DMS53 treated with DMSO at 0.1 percent for 48 hours (cell line): ENCODE results near the gene CEACAM6.
"Not testable (repeated sequence)": the region's sequence is repeated elsewhere in the genome, so short reads cannot be mapped to it uniquely, and the experiment has no call there.

Source experiments
- DNase-seq: peaks from one replicate; lab custom pipeline; 2025; ENCODE audit not compliant: unreplicated experiment; lab: John Stamatoyannopoulos, UW

Gene CEACAM6

GRCh38 chr19:41746593-41747227 lies 8.6 kb upstream of the CEACAM6 start:
- peak; percentile 84 for DNase-seq

- no peak for DNase-seq
Observed at GRCh38 chr19:41748012-41748411, 7.3 kb upstream of the CEACAM6 start.

GRCh38 chr19:41750248-41751134 lies 4.8 kb upstream of the CEACAM6 start:
- not testable (repeated sequence) for DNase-seq

GRCh38 chr19:41753159-41753558 lies 2.2 kb upstream of the CEACAM6 start:
- peak; percentile 32 for DNase-seq

GRCh38 chr19:41753936-41754529 lies 1.3 kb upstream of the CEACAM6 start:
- DNase-seq = peak; percentile 50

- no peak for DNase-seq
Observed at GRCh38 chr19:41758846-41759245, 3.5 kb downstream of the CEACAM6 start.

- no peak for DNase-seq
Observed at GRCh38 chr19:41767115-41767514, 11.8 kb downstream of the CEACAM6 start.

GRCh38 chr19:41768105-41768504 lies 12.8 kb downstream of the CEACAM6 start:
- not testable (repeated sequence) for DNase-seq

- no peak for DNase-seq
Observed at GRCh38 chr19:41769608-41770007, 14.3 kb downstream of the CEACAM6 start.

- DNase-seq = no peak
Observed at GRCh38 chr19:41771410-41771809, 16.1 kb downstream of the CEACAM6 start.

GRCh38 chr19:41774515-41774980 lies 19.2 kb downstream of the CEACAM6 start:
- DNase-seq = peak; percentile 99

- peak; percentile 19 for DNase-seq
Observed at GRCh38 chr19:41776700-41777099, 21.4 kb downstream of the CEACAM6 start.

- no peak for DNase-seq
Observed at GRCh38 chr19:41783612-41784011, 28.3 kb downstream of the CEACAM6 start.

GRCh38 chr19:41784312-41784711 lies 29.0 kb downstream of the CEACAM6 start:
- DNase-seq = no peak

GRCh38 chr19:41784743-41785142 lies 29.4 kb downstream of the CEACAM6 start:
- DNase-seq = no peak

GRCh38 chr19:41785653-41786052 lies 30.3 kb downstream of the CEACAM6 start:
- peak; percentile 86 for DNase-seq

GRCh38 chr19:41787055-41787454 lies 31.7 kb downstream of the CEACAM6 start:
- no peak for DNase-seq

GRCh38 chr19:41788518-41788917 lies 33.2 kb downstream of the CEACAM6 start:
- DNase-seq = not testable (repeated sequence)

- DNase-seq = not testable (repeated sequence)
Observed at GRCh38 chr19:41789053-41789452, 33.7 kb downstream of the CEACAM6 start.

GRCh38 chr19:41792513-41793413 lies 37.4 kb downstream of the CEACAM6 start:
- peak; percentile 32 for DNase-seq

- no peak for DNase-seq
Observed at GRCh38 chr19:41793414-41793727, 38.0 kb downstream of the CEACAM6 start.
